GM18951 (cell line): ENCODE results near the gene ZBTB8OS.
A peak's percentile ranks its signal among the peaks of the same experiment; 100 is the strongest.

ENCODE experiments used
- POLR2A ChIP-seq: IDR thresholded peaks from 4 replicates; pipeline ENCODE4 v1.6.1; 2011; ENCODE audit warnings: mild to moderate bottlenecking; ENCODE audit not compliant: insufficient read length, insufficient read depth; ENCODE audit errors: extremely low read depth
- in situ Hi-C: fragments of 300-500 bp; cut with MboI; formaldehyde crosslinking; loops from one replicate; pipeline ENCODE4 v1.12.0; 2022; ENCODE audit warnings: low sequenced_read_pairs, mixed read lengths, inconsistent platforms; ENCODE audit not compliant: unreplicated experiment

ZBTB8OS gene

DNA sequence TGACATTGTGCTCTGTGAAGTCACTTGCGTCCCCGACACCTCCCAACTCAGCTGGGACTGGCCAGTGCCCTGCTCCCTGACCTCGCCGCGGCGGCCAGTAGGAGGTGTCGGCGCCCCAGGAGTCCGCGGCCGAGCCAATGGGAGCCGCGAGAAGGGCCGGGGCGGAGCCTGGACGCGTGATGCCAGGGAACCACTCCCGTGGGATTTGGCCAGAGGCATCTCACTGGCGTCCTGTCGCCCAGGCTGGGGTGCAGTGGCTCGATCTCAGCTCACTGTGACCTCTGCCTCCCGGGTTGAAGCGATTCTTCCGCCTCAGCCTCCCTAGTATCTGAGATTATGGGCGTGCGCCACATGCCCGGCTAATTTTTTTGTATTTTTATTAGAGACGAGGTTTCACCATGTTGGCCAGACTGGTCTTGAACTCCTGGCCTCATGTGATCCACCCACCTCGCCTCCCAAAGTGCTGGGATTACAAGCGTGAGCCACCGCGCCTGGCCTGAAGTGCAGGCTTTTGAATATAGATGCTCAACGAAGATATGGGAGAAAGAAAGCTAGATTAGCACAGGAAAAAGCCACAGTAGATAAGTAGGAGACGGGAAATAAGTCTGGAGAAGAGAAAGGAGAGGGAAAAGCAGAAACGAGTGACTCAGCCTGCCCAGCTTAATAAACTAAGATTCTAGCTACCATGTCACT lies 38.0 kb downstream of the ZBTB8OS start:
- TF ChIP-seq POLR2A = peak; percentile 57
- in situ Hi-C loops = no loop called here

DNA sequence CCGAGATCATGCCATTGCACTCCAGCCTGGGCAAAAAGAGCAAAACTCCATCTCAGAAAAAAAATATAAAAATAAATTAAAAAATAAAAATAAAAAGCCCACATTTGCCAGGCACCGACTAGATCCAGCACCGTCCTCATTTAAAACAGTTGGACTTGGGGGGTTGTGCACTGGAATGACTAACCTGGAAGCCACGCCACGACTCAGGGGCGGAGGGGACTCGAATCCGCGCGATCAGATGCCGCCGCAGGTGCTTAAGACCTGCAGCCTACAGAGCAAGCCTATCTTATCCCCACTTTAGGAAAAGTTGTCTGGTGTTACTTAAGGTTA lies 38.5 kb downstream of the ZBTB8OS start:
- TF ChIP-seq POLR2A = no peak
- in situ Hi-C loops = no loop called here

DNA sequence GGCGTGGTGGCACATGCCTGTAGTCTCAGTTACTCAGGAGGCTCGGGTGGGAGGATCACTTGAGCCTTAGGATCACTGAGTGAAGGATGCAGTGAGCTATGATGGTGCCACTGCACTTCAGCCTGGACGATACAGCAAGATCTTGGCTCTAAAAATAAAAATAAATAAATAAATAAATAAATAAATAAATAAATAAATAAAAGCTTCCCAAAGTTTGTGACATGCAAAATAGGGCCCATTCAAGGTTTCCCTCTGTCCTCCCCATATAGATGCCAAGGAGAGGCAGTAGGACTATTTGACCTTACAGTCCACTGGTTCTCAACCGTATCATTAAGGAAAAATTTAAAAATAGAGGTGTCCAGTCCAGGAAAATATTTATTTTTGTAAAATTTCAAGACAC lies 41.2 kb downstream of the ZBTB8OS start:
- TF ChIP-seq POLR2A = no peak
- in situ Hi-C loops = no loop called here

DNA sequence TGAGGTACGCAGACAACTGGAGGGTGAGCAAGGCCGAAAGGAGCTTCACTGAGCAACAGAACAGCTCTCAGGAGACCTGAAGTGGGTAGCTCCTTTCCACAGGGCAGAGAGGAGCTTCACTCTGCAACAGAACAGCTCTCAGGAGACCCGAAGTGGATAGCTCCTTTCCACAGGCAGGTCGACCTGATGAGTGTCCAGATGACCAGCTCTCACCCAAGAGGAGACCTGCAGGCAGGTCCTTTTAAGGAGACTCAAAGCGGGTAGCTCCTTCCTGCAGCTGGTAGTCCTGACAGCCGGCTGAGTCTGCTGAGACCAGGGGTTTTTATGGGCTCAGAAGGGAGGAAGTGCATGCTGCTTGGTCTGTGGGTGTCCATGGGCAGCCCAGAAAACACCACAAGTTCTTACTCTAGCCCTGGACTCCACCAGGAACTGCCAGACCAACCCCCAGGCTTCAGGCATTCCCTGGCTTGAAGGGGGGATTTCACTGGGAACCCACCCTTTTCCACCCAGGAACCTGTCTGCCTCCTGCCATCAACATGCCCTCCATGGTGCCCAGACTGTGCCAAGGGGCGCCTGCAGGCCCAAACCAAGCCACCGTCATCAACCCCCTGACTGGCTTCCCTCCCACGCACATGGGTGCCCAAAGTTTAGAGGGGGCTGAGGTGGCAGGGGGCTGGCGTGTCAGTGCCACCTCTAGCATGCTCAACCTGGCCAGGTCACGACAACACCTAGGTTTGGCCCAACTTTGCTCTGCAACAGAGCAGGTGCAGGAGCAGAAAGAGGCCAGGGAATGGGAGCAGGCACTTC lies 43.6 kb downstream of the ZBTB8OS start:
- TF ChIP-seq POLR2A = no peak
- in situ Hi-C loops = no loop called here

DNA sequence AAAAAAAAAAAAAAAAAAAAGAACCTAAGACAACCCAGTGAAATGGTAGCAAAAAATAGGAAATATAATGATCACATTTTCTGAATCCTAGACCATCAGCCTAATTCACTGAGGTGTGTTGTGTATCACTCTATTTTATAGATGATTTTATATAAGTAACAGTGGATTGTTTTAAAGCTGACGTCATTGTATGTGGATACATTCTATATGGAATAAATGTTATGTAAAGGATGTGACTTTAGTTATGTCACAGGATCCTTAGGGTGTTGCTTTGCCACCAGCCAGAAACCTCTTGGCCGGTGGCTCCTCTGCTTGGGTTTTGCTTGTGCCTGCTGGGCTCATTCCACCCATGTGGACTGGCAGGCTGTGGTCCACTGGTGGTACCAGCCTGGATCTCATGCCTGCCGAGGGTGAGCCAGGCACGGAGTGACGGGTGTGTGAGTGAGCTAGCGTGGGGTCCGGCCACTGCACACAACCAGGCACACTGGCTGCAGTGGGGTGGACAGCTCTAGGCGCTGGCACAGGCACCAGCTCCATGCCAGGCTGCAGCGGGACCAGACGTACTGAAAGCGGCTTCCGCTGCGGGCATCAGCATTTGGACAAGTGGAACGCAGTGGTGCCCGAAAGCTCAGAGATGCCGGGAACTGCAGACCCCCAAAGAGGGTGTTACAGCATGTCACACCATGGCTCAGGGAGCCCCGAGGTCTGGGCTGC lies 44.5 kb downstream of the ZBTB8OS start:
- no peak for TF ChIP-seq POLR2A
- in situ Hi-C loops = no loop called here

DNA sequence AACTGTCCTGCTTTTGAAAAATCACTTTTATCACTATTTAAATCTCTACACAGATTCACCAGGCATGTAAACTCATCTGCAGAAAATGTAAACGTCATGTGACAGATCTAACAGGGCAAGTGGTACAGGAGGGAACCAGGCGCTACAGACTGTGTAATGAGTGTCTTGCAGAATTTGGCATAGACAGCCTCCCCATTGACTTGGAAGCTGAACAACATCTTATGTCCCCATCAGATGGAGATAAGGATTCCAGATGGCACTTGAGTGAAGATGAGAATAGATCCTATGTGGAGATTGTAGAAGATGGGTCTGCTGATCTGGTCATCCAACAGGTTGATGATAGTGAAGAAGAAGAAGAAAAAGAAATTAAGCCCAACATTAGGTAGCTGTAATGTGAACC lies 50.3 kb downstream of the ZBTB8OS start:
- in situ Hi-C loops = no loop called here
- TF ChIP-seq POLR2A = no peak

DNA sequence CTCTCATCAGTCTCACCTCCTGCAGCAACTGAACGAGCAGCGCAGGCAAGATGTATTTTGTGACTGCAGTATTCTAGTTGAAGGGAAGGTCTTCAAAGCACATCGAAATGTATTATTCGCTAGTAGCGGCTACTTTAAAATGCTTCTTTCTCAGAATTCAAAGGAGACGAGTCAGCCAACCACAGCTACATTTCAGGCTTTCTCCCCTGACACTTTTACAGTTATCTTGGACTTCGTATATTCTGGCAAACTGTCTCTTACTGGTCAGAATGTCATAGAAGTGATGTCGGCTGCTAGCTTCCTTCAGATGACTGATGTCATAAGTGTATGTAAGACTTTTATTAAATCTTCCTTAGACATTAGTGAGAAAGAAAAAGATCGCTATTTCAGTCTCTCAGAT lies 57.4 kb downstream of the ZBTB8OS start:
- no peak for TF ChIP-seq POLR2A
- in situ Hi-C loops = no loop called here

DNA sequence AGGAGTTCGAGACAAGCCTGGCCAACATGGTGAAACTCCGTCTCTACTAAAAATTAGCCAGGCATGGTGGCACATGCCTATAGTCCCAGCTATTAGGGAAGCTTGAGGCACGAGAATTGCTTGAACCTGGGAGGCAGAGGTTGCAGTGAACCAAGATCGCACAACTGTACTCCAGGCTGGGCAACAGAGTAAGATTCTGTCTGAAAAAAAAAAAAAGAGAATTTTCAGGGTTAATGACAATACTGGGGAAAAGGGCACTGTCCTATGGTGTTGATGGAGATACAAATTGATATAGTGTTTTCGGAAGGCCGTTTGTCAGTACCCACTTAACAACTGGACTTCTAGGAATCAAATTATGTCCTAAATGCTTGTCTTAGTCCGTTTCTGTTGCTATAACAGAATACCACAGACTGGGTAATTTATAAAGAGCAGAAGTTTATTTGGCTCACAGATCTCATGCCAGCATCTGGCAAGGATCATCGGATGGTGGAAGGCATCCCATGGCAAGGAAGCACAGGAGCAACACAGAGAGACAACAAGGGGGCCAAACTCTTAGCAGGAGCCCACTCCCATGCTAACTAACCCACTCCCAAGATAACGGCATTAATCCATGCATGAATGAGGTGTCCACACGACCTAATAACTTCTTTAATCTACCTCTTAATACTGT lies 69.9 kb downstream of the ZBTB8OS start:
- in situ Hi-C loops = no loop called here
- no peak for TF ChIP-seq POLR2A
